Activated CD4-positive, alpha-beta T cell treated with anti-CD3 and anti-CD28 coated beads, Interleukin-2, amount 10 ng/mL, durations not matched to agents 7 days and 5 days (primary cell): ENCODE results near the gene ANKRD11. TPM values are rescaled to one million over a fixed set of nuclear protein-coding genes. Genes with fewer than 3 reads are reported as not detected.

ENCODE experiments used
- CTCF ChIA-PET: fragments of 350-600 bp; sonication (Branson Sonifier 250); formaldehyde crosslinking; loops from one replicate; lab custom pipeline; 2021; ENCODE audit warnings: antibody characterized with exemption; lab: Charles Lee
- POLR2A ChIA-PET: fragments of 350-600 bp; sonication (Branson Sonifier 250); formaldehyde crosslinking; loops from one replicate; lab custom pipeline; 2021; ENCODE audit warnings: antibody characterized with exemption; lab: Charles Lee
- DNase-seq: peaks from one replicate; pipeline ENCODE4 v3.0.0-alpha.2; 2020
- H3K27ac Mint-ChIP-seq: one replicate; pipeline ENCODE4 v1.8.0; 2021; ENCODE audit warnings: mild to moderate bottlenecking, moderate library complexity, mixed read lengths
- H3K27me3 Mint-ChIP-seq: one replicate; pipeline ENCODE4 v1.8.0; 2021; ENCODE audit warnings: mixed read lengths
- H3K36me3 Mint-ChIP-seq: one replicate; pipeline ENCODE4 v1.8.0; 2021; ENCODE audit warnings: low read depth, mixed read lengths
- H3K4me1 Mint-ChIP-seq: one replicate; pipeline ENCODE4 v1.8.0; 2021; ENCODE audit warnings: mixed read lengths
- H3K4me3 Mint-ChIP-seq: one replicate; pipeline ENCODE4 v1.8.0; 2021; ENCODE audit warnings: mild to moderate bottlenecking, moderate library complexity, mixed read lengths
- H3K9me3 Mint-ChIP-seq: one replicate; pipeline ENCODE4 v1.8.0; 2021; ENCODE audit warnings: mixed read lengths
- total RNA-seq, 2 experiments: library from RNA; stranded (reverse); gene quantifications; one replicate each; pipeline ENCODE4 v1.2.3, GENCODE V29; 2021

The ANKRD11 gene
- 100 to 1,000 TPM; 158 to 178 TPM for total RNA-seq

GRCh38 chr16:89490439-89491237, at the start of gene ANKRD11:
TSS of gene ANKRD11 (minus strand) at chr16:89490561. CDS start at chr16:89317019, 173,542 bp downstream.
- H3K4me1 Mint-ChIP-seq: peaks cover 60% of the 10 kb centered on the region
- ChIA-PET POLR2A (interaction anchor here (0.6 kb wide), 1 partner anchor 17 kb away, joined by 4 read pairs; no protein-coding TSS in a partner anchor), CTCF (interaction anchor here (1.3 kb wide), 2 partner anchors 17 to 61 kb away, joined by 3 read pairs; no protein-coding TSS in a partner anchor)
- peak within 1 kb of the TSS; percentile 88 for H3K4me3 Mint-ChIP-seq
- H3K9me3 Mint-ChIP-seq: no peaks in the 10 kb centered on the region
- H3K27me3 Mint-ChIP-seq: no peaks in the 10 kb centered on the region
- peak within 1 kb of the TSS; percentile 95 for H3K27ac Mint-ChIP-seq
- peak; percentile 100 for DNase-seq
- H3K36me3 Mint-ChIP-seq: peaks cover 21% of the 10 kb centered on the region

DNA sequence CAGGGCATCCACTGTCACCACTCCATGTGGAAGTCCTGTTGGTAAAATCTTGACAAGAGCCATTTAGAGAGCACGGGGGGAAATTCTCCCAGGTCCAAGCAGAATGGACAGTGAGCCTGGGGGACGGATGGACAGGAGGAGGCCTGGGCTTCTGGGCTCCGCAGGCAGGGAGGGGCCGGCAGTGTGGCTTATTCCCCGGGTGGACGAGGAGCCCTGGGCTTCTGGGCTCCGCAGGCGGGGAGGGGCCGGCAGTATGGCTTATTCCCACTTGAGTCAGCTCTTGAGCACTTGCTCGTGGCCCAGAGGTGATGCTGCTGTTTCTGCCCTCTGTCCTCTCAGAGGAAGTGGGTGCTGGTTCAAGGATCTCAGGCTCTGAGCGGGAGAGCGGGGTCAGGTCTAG, 47.9 kb upstream of the ANKRD11 start:
- no peak for DNase-seq
- H3K27me3 Mint-ChIP-seq: no peaks in the 10 kb centered on the region
- H3K27ac Mint-ChIP-seq: no peak overlapping the region
- no peak overlapping the region for H3K4me3 Mint-ChIP-seq
- peaks cover 31% of the 10 kb centered on the region for H3K36me3 Mint-ChIP-seq
- CTCF ChIA-PET: interaction anchor here (0.7 to 1.3 kb wide), 3 partner anchors 12 to 87 kb away, joined by 3 to 6 read pairs (median 5); no protein-coding TSS in a partner anchor
- POLR2A ChIA-PET: no interaction called here
- H3K4me1 Mint-ChIP-seq: peaks cover 23% of the 10 kb centered on the region
- no peaks in the 10 kb centered on the region for H3K9me3 Mint-ChIP-seq

DNA sequence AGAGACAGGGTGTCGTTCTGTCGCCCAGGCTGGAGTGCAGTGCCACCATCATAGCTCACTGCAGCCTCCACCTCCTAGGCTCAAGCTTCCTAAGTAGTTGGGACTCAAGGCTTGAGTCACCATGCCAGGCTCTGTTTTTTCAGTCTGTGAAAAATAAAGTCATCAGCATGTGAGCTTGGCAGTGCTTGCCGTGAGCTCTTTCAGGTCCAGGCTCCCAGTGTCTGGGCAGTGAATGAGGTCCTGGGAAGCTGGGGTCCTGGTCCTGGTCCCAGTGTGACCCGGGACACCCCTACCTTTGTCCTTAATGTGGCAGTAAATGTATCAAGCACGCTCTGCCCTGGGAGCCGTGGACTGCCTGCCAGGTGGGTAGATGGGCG, 47.2 kb upstream of the ANKRD11 start:
- Mint-ChIP-seq H3K9me3 (no peaks in the 10 kb centered on the region), H3K4me3 (no peak overlapping the region), H3K4me1 (peaks cover 24% of the 10 kb centered on the region), H3K27me3 (no peaks in the 10 kb centered on the region), H3K27ac (no peak overlapping the region), H3K36me3 (peaks cover 32% of the 10 kb centered on the region)
- no peak for DNase-seq
- CTCF ChIA-PET: interaction anchor here (1.1 to 1.3 kb wide), 2 partner anchors 12 to 20 kb away, joined by 5 to 6 read pairs; no protein-coding TSS in a partner anchor
- POLR2A ChIA-PET: no interaction called here

GRCh38 chr16:89536886-89537548, 46.7 kb upstream of the ANKRD11 start:
- peak overlapping the region; percentile 38 for H3K27ac Mint-ChIP-seq
- ChIA-PET CTCF (interaction anchor here (1.1 kb wide), 1 partner anchor 21 kb away, joined by 5 read pairs; no protein-coding TSS in a partner anchor), POLR2A (no interaction called here)
- H3K27me3 Mint-ChIP-seq: no peaks in the 10 kb centered on the region
- no peak overlapping the region for H3K4me3 Mint-ChIP-seq
- H3K4me1 Mint-ChIP-seq: peaks cover 24% of the 10 kb centered on the region
- no peaks in the 10 kb centered on the region for H3K9me3 Mint-ChIP-seq
- peaks cover 36% of the 10 kb centered on the region for H3K36me3 Mint-ChIP-seq
- DNase-seq: no peak

GRCh38 chr16:89536371-89536770, 46.0 kb upstream of the ANKRD11 start:
- ChIA-PET POLR2A (no interaction called here), CTCF (no interaction called here)
- H3K36me3 Mint-ChIP-seq: peaks cover 40% of the 10 kb centered on the region
- no peaks in the 10 kb centered on the region for H3K27me3 Mint-ChIP-seq
- no peak for DNase-seq
- peaks cover 24% of the 10 kb centered on the region for H3K4me1 Mint-ChIP-seq
- H3K27ac Mint-ChIP-seq: peak overlapping the region; percentile 25
- no peak overlapping the region for H3K4me3 Mint-ChIP-seq
- no peaks in the 10 kb centered on the region for H3K9me3 Mint-ChIP-seq

DNA sequence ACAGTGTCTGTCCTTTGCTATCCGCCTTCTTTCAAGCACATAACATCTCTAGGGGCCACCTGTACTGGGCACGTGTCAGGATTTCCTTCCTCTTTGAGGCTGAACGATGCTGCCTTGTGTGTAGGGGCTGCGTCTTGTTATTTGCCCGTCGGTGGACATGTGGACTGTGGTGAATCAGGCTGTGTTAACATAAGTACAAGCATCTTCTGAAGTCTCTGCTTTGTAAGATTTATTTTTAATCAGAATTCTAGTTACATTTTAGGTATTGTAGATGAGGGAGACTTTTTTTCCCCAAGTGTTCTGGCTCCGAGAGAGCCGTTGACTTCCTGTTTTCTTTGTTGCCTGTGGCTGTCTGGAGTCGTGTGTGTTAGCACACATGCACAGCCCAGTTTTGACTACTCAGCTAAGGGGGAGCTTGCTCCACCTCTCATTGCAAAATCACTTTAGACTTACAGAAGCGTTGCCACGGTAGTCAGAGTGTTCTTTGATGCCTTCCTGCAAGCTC, 43.9 kb upstream of the ANKRD11 start:
- peak; percentile 71 for DNase-seq
- Mint-ChIP-seq H3K27me3 (no peaks in the 10 kb centered on the region), H3K4me1 (peaks cover 24% of the 10 kb centered on the region), H3K27ac (peak overlapping the region; percentile 89), H3K4me3 (peak overlapping the region; percentile 26), H3K36me3 (peaks cover 41% of the 10 kb centered on the region), H3K9me3 (no peaks in the 10 kb centered on the region)
- POLR2A ChIA-PET: interaction anchor here (0.7 to 0.9 kb wide), 2 partner anchors 18 to 152 kb away, joined by 3 to 4 read pairs; no protein-coding TSS in a partner anchor
- CTCF ChIA-PET: interaction anchor here (0.7 to 1.5 kb wide), 2 partner anchors 17 to 23 kb away, joined by 4 to 7 read pairs; no protein-coding TSS in a partner anchor

GRCh38 chr16:89531821-89532526, 41.6 kb upstream of the ANKRD11 start:
- DNase-seq: no peak

GRCh38 chr16:89530401-89531381, 40.3 kb upstream of the ANKRD11 start:
- Mint-ChIP-seq H3K27ac (no peak overlapping the region), H3K4me1 (peaks cover 24% of the 10 kb centered on the region), H3K27me3 (no peaks in the 10 kb centered on the region), H3K4me3 (no peak overlapping the region), H3K9me3 (no peaks in the 10 kb centered on the region), H3K36me3 (peaks cover 59% of the 10 kb centered on the region)
- DNase-seq: no peak
- ChIA-PET POLR2A (no interaction called here), CTCF (interaction anchor here (0.6 to 1.2 kb wide), 3 partner anchors 26 to 174 kb away, joined by 3 to 4 read pairs (median 3); no protein-coding TSS in a partner anchor)

More at GRCh38 chr16:89531821-89532526, 41.6 kb upstream of the ANKRD11 start:
- Mint-ChIP-seq H3K27ac (no peak overlapping the region), H3K9me3 (no peaks in the 10 kb centered on the region), H3K36me3 (peaks cover 50% of the 10 kb centered on the region), H3K4me3 (no peak overlapping the region), H3K27me3 (no peaks in the 10 kb centered on the region), H3K4me1 (peaks cover 24% of the 10 kb centered on the region)
- CTCF ChIA-PET: no interaction called here
- POLR2A ChIA-PET: no interaction called here

- no peak overlapping the region for H3K4me3 Mint-ChIP-seq
- H3K27ac Mint-ChIP-seq: no peak overlapping the region
- H3K4me1 Mint-ChIP-seq: peaks cover 9% of the 10 kb centered on the region
- H3K27me3 Mint-ChIP-seq: no peaks in the 10 kb centered on the region
- DNase-seq: no peak
- ChIA-PET POLR2A (no interaction called here), CTCF (interaction anchor here (1.0 kb wide), 1 partner anchor 12 kb away, joined by 5 read pairs; no protein-coding TSS in a partner anchor)
- no peaks in the 10 kb centered on the region for H3K9me3 Mint-ChIP-seq
- H3K36me3 Mint-ChIP-seq: peaks cover 53% of the 10 kb centered on the region
Measured at GRCh38 chr16:89529097-89529496, 38.7 kb upstream of the ANKRD11 start.

DNA sequence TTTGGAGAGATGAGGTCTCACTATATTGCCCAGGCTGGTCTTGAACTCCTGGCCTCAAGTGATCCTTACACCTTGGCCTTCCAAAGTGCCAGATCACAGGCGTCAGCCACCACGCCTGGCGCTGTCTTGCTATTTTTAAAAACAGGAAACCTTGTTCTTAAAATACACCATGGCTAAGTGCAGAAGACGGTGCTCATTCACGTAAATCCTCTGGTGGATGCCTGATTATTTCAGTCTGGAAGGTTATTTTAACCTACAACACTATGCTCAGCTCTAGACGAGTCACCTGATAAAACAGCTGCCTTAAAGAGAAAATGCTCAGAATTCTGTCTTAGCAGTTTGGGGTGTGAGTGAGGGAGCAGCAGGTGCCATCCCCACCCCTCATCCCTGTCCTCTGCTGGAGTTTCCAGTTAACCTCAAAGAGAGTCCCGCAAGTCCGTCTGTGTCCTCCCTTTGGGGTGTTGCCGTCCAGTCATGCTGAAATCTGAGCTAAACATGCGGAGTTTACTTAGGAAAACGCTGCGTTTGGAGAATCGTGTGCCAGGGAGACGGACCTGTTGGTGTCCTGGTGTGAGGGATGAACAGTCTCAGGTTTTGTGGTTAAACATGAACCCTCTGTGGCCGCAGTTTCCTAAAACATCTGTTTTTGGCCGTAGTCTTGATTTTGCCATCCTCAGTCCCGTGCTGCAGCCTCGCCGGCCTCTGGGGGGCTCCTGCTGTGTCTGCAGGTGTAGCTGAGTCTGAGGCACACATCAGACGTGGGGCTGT, 35.0 kb upstream of the ANKRD11 start:
- Mint-ChIP-seq H3K4me1 (no peaks in the 10 kb centered on the region), H3K27ac (no peak overlapping the region), H3K4me3 (no peak overlapping the region), H3K36me3 (peaks cover 45% of the 10 kb centered on the region), H3K27me3 (no peaks in the 10 kb centered on the region), H3K9me3 (no peaks in the 10 kb centered on the region)
- DNase-seq: no peak
- CTCF ChIA-PET: interaction anchor here (1.2 to 1.7 kb wide), 2 partner anchors 13 to 16 kb away, joined by 6 read pairs; no protein-coding TSS in a partner anchor
- POLR2A ChIA-PET: no interaction called here
